ENCODE results near the gene MBP. TPM values are rescaled to one million over a fixed set of nuclear protein-coding genes. Genes with fewer than 3 reads are reported as not detected.

Gene MBP
- total RNA-seq, 4 donors from 2014 or later: 23.2 to 34.7 (median 28.2) TPM

DNA sequence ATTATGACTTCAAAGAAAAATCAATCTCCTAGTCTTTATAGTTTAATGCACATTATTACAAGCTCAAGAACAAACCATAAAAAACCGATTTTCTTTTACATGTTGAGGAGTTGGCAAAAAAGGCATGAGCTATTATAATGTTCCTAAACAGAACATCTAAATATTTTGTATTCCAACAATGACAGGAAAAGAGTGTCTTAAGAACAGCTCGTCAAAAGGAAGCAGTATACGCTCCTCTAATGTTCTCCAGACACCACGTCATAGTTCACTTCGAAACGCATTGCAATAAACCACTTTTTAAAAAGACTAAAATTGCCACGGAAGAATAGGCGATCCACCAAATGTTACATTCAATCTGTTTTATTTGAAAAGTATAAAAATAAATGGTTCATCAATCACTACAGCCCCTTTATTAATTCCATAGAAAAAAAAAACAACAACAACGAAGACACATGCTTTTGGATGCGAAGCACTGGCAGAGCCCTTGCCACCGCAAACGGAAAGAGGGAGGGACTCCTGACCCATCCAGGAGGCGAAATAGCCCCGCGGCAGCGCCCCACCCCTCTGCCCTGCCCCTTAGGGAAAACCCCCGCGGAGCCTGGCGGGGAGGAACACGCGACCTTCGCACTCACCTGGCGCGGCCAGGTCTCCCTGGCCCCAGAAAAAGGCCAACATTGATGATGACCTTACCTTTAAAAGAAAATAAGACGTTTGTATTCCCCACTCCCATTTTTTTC lies 45.8 kb downstream of the MBP start:
- Histone ChIP-seq H3K27ac (peak overlapping the region; percentile 61 to 83 (median 80)), H3K9me3 (no peaks in the 10 kb centered on the region), H3K4me1 (peaks cover 0 to 69% (median 20%) of the 10 kb centered on the region in 3 donors), H3K36me3 (no peaks in the 10 kb centered on the region), H3K27me3 (no peaks in the 10 kb centered on the region), H3K4me3 (peak overlapping the region; percentile 42 to 48)
- 10 to 29% methylated on average over 16 to 18 of the region's 25 CpGs for WGBS, 2 donors (ENCODE audit: low coverage in 1 of 2)
- TF ChIP-seq, protein P1, sequence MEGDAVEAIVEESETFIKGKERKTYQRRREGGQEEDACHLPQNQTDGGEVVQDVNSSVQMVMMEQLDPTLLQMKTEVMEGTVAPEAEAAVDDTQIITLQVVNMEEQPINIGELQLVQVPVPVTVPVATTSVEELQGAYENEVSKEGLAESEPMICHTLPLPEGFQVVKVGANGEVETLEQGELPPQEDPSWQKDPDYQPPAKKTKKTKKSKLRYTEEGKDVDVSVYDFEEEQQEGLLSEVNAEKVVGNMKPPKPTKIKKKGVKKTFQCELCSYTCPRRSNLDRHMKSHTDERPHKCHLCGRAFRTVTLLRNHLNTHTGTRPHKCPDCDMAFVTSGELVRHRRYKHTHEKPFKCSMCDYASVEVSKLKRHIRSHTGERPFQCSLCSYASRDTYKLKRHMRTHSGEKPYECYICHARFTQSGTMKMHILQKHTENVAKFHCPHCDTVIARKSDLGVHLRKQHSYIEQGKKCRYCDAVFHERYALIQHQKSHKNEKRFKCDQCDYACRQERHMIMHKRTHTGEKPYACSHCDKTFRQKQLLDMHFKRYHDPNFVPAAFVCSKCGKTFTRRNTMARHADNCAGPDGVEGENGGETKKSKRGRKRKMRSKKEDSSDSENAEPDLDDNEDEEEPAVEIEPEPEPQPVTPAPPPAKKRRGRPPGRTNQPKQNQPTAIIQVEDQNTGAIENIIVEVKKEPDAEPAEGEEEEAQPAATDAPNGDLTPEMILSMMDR (IDR thresholded peaks at IDR 0.05): no peak
- TF ChIP-seq POLR2AphosphoS5 (IDR thresholded peaks at IDR 0.05): no peak
- ATAC-seq: no peak

DNA sequence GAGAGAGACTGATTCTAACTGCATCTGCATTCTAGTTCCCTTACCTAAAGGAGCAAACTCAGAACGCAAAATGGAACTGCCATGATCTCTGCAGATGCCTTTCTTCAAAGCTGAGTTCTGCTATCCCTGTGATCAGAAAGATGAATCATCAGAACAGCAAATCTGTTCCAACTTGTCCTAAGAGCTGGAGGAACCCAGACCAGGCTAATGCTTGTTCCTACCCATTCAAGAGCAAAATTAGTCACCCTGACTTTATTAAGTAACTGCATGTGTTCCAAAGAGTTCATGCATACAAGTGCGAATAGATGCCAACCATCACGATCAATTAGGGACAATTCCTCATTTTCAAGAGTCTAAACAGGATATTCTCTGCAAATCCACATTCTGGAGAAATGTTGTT lies 46.5 kb downstream of the MBP start:
- peak; percentile 54 for ATAC-seq
- Histone ChIP-seq H3K27me3 (no peaks in the 10 kb centered on the region), H3K4me1 (peaks cover 0 to 69% (median 20%) of the 10 kb centered on the region in 3 donors), H3K9me3 (no peaks in the 10 kb centered on the region), H3K36me3 (no peaks in the 10 kb centered on the region), H3K4me3 (no peak overlapping the region), H3K27ac (peak overlapping the region in 3 of 4 donors; percentile 79 to 83 (median 82))
- TF ChIP-seq EP300 (IDR thresholded peaks at IDR 0.05) (no peak), POLR2AphosphoS5 (IDR thresholded peaks at IDR 0.05) (peak; percentile 51)
- 32 to 34% methylated on average over 3 of the region's 3 CpGs for WGBS, 2 donors (ENCODE audit: low coverage in 1 of 2)

DNA sequence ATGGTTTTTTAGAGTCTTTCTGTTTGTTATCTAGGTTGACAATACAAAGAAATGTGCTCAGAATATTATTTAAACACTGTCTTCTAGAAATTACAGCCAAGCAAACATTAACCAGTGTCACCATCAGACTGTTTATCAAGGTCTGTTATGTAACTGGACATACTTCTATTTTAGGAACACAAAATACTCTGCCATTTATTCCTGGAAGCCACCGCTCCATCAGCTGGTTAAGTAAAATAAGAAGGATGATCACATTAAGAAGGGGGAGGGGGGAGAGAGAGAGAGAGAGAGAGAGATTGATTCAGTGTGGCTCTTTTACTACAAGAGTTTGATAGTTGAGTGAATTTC lies 47.9 kb downstream of the MBP start:
- H3K27me3 ChIP-seq: no peaks in the 10 kb centered on the region
- peaks cover 0 to 75% (median 20%) of the 10 kb centered on the region in 3 donors for H3K4me1 ChIP-seq
- no peak overlapping the region for H3K4me3 ChIP-seq
- peak overlapping the region in 3 of 4 donors; percentile 62 to 83 (median 82) for H3K27ac ChIP-seq
- peak; percentile 38 for ATAC-seq
- 30 to 33% methylated on average over 1 of the region's 1 CpG for WGBS, 2 donors (ENCODE audit: low coverage in 1 of 2)
- TF ChIP-seq, protein P1 (IDR thresholded peaks at IDR 0.05): no peak
- peak; percentile 80 for TF ChIP-seq POLR2AphosphoS5 (IDR thresholded peaks at IDR 0.05)
- TF ChIP-seq POLR2A (IDR thresholded peaks at IDR 0.05): no peak
- no peak for TF ChIP-seq EP300 (IDR thresholded peaks at IDR 0.05)
- H3K36me3 ChIP-seq: no peaks in the 10 kb centered on the region
- H3K9me3 ChIP-seq: no peaks in the 10 kb centered on the region

DNA sequence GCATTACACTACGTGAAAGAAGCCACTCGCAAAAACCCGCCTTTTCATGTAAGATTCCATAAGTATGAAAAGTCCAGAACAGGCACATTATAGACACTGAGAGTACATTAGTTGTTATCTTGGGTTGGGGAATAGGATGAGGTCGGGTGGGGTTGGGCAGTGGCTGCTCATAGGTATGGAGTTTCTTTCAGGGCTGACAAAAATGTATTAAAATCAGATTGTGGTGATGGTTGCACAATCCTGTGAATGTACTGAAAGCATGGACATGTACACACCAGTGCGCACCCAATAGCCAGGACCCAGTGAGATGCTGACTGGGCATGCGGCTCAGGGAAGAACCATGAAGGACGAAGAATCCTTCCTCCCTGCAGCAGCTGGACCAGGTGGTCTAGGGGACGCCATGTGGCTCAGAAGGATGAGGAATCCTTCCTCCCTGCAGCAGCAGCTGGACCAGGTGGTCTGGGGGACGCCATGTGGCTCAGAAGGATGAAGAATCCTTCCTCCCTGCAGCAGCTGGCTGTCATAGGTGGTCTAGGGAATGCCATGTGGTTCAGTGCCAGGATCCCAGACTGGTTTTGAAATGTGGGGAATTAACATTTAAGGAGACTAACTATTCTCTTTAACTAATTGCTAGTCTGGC lies 50.1 kb downstream of the MBP start:
- WGBS, 2 donors (ENCODE audit: low coverage in 1 of 2): 65 to 81% methylated on average over 2 to 9 of the region's 9 CpGs
- Histone ChIP-seq H3K27me3 (no peaks in the 10 kb centered on the region), H3K4me1 (peaks cover 0 to 69% (median 19%) of the 10 kb centered on the region in 3 donors), H3K27ac (no peak overlapping the region), H3K4me3 (no peak overlapping the region), H3K36me3 (no peaks in the 10 kb centered on the region), H3K9me3 (no peaks in the 10 kb centered on the region)
- TF ChIP-seq EP300 (IDR thresholded peaks at IDR 0.05) (no peak), POLR2AphosphoS5 (IDR thresholded peaks at IDR 0.05) (no peak), POLR2A (IDR thresholded peaks at IDR 0.05) (no peak)
- TF ChIP-seq, protein P1 (IDR thresholded peaks at IDR 0.05): no peak
- no peak for ATAC-seq

DNA sequence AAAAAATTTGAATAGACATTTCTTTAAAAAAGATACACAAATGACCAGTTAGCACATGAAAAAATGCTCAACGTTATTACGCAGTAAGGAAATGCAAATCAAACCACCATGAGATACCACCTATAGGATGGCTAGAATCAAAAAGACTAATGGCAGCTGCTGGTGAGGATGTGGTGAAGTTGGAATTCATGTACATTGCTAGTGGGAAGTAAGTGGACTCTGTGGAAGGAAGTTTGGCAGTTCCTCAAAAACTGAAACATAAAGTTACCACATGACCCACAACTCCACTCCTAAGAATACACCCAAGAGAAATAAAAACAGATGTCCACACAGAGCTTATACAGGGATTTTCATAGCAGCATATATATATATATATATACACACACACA lies 51.2 kb downstream of the MBP start:
- Histone ChIP-seq H3K4me3 (no peak overlapping the region), H3K27me3 (no peaks in the 10 kb centered on the region), H3K36me3 (no peaks in the 10 kb centered on the region), H3K4me1 (peaks cover 0 to 58% (median 18%) of the 10 kb centered on the region in 3 donors), H3K9me3 (no peaks in the 10 kb centered on the region), H3K27ac (no peak overlapping the region)
- TF ChIP-seq POLR2A (IDR thresholded peaks at IDR 0.05) (no peak), EP300 (IDR thresholded peaks at IDR 0.05) (no peak)
- TF ChIP-seq, protein P1 (IDR thresholded peaks at IDR 0.05): no peak
- no peak for ATAC-seq
- WGBS, 2 donors (ENCODE audit: low coverage in 1 of 2): 75 to 95% methylated on average over 2 of the region's 2 CpGs
